ENCODE data around the gene STX4.

DNA sequence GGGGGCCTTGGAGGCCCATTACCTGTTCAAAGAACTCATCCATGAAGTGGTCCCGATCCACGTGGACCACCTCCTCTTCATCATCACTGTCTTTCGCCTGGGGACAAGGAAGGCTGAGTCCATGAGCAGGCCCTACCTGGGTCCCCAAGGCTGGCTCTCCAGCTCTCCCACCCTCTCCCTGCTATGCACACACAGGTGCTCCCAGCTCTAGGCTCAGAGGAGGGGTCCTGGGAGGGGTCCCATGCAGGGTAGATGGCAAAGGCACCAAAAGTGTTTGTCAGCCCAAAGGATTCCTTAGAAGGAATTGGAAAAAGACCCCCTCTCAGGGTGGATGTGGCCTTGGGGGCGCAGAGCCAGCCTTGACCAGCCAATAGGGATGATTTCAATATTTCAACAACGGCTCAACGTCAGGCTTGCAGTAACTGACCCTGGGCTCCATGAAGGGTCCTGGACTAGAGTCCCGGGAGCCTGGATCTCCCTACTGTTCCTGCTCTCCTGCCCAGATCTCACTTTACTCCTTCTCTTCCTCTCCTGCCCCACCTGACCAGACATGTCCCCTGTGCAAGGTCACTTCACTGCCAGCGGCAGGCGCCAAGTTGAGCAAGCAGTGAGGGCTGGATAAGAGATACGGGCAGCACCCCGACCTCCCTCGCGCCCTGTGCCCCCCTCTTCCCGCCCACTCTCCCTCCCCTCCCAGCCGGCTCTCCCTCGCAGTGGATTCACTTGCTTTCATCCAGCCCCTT, 31.7 kb upstream of the STX4 start:
- no peak for TF ChIP-seq CTCF (conservative IDR thresholded peaks at IDR 0.05)
- no peak for TF ChIP-seq EZH2 (IDR thresholded peaks at IDR 0.05; ENCODE audit: low read depth)
